ENCODE results near the gene USH1G.

Gene USH1G

DNA sequence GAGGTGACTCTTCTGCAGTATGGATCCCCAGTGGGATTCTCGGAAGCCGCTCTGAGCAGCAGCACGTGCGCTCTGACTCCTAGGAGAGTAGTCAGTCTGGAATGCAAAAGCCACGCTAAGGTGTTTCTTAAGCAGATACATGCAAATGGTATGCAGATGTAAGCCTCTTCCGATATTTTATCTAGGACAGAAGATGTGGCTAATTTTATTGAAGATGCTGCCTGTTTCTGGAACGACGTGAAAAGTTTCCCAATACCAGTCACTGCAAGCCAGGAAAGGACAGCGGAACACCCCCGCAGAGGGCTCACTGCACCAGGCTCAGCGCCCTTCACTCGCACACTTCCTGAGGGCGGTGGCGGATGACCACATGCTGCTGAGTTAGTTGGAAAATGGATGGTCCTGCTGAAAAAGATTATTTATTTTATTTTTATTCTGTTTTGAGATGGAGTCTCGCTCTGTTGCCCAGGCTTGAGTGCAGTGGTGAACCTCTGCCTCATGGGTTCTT, 39.8 kb downstream of the USH1G start:
- no peak for DNase-seq (ENCODE audit: low spot score)
- TF ChIP-seq CTCF (IDR thresholded peaks at IDR 0.05; ENCODE audit: extremely low read depth, missing control alignments): no peak

DNA sequence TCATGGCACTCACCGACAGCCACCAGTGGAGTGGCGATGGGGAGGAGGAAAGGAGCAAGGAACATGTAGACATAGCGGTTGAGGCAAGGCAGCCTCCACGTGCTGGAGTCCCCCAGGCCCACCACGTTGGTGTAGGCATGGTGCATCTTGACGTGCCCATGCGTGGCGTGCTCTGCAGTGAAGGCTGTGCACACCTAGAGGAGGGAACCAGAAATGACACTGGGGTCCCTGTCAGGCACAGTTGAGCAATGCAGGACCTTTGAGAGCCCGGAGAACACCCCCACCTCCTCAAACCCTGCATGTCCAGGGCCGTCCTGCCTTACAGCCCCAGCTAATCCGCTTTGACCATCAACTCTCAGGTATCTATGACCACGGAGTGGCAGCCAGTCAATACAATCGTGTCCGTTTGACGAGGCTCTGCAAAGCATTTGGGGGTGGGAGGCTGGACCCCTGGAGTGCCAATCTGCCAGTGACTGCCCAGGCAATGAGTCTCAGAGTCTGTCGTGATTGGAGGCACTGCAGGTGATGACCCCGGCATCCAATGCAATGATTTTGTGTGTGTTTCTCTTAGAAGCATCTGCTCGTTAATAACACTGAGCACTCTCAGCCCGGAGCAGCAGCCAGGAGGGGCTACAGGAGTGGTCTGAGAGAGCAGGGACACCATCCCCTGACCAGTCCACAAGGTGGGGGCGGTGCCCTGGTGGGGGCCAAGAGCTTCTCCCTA, 40.4 kb downstream of the USH1G start:
- TF ChIP-seq CTCF (IDR thresholded peaks at IDR 0.05; ENCODE audit: extremely low read depth, missing control alignments): no peak
- DNase-seq (ENCODE audit: low spot score): no peak

GRCh38 chr17:74881073-74881472, 42.0 kb downstream of the USH1G start:
- no peak for DNase-seq (ENCODE audit: low spot score)
- TF ChIP-seq CTCF (IDR thresholded peaks at IDR 0.05; ENCODE audit: extremely low read depth, missing control alignments): no peak

DNA sequence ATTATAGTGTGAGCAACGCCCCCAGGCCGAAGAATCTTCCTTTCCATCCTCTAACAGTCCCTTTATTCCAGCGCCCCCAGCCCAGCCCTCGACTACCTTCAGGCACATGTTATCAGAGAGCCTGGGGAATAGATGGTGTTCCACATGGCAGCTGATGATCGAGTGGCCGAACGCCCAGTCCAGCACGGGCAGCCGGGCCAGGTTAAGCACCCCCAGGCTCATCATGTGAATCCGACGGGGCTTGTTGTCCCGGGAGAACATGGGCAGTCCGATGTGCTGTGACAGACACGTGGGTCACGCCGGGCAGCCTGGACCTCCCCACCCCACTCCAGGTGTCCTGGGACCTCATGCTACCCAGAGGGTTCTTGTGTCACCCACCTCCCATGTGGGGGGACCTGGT, 43.7 kb downstream of the USH1G start:
- DNase-seq (ENCODE audit: low spot score): no peak
- TF ChIP-seq CTCF (IDR thresholded peaks at IDR 0.05; ENCODE audit: extremely low read depth, missing control alignments): no peak

- no peak for TF ChIP-seq CTCF (IDR thresholded peaks at IDR 0.05; ENCODE audit: extremely low read depth, missing control alignments)
- DNase-seq (ENCODE audit: low spot score): no peak
Observed at GRCh38 chr17:74878658-74879057, 44.4 kb downstream of the USH1G start.

DNA sequence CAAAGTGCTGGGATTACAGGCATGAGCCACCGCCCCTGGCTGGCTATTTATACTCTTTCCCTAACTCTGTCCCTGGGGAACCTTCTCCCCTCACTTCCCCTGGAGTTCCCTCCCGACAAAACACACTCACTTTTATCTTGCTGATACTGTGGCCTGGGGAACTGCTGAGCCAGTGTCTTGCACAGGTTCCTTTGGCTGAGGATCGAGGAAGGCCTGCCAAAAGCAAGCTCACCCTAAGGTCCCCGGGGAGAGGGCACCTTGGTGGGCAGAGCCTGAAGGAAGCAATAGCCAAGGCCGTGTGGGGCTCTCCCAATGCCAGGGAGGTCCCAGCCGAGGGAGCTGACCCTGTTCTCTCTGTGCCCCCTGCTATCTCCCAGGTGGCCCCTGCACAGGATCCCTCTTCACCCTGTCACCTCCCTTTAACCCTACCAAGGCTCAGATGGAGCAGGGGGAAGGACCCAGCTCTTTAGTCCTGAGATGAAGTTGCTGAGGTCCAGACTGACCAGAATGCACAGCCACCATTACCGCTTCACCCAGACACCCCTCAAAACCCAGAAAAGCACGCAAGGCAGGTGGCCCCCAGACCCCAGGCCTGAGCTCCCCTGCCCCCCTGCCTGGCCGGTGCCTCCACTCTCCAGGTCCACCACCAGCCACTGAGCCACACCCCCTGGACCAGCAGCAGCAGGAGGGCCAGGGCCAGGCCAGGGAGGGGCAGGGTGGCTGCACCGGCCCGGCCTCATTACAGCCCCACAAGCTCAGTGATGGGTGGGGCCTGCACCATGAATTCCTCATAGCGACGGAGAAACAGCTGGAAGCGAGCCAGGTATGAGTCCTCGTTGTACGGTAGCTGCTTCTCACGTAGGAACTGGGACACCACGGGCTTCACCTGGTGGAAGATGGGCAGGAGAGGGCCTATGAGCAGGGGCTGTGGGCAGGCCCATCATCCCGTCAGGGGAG, 45.2 kb downstream of the USH1G start:
- no peak for TF ChIP-seq CTCF (IDR thresholded peaks at IDR 0.05; ENCODE audit: extremely low read depth, missing control alignments)
- no peak for DNase-seq (ENCODE audit: low spot score)
